MCF 10A (cell line): Measurements from ENCODE around the gene HOXA7. TPM values are rescaled to one million over a fixed set of nuclear protein-coding genes. Genes with fewer than 3 reads are reported as not detected.

Experiments
- BruUV-seq: library from RNA; stranded (reverse); fragments of 400-500 nt; replicated peaks from 2 replicates; lab custom pipeline; 2021; lab: Mats Ljungman, UMichigan
- CTCF ChIA-PET: fragments of 300-600 bp; sonication (Branson Sonifier 250); formaldehyde crosslinking; extraction: SDS; loops from one replicate; lab custom pipeline; 2021; ENCODE audit warnings: antibody characterized with exemption, inconsistent platforms; lab: Yijun Ruan, JAX
- POLR2A ChIA-PET: fragments of 300-600, 350-650 bp; sonication (Branson Sonifier 250); formaldehyde crosslinking; extraction: SDS; loops from one replicate; lab custom pipeline; 2020; ENCODE audit warnings: antibody characterized with exemption, inconsistent platforms; lab: Yijun Ruan, JAX
- DNase-seq: peaks from one replicate; pipeline ENCODE4 v3.0.0-alpha.2; 2018; ENCODE audit not compliant: unreplicated experiment
- H3K27ac Mint-ChIP-seq: one replicate; pipeline ENCODE4 v1.8.0; 2022; ENCODE audit warnings: mild to moderate bottlenecking, low read depth, mixed read lengths; ENCODE audit not compliant: unreplicated experiment
- H3K27me3 Mint-ChIP-seq: one replicate; pipeline ENCODE4 v1.8.0; 2022; ENCODE audit warnings: mixed read lengths; ENCODE audit not compliant: insufficient read depth, unreplicated experiment
- H3K36me3 Mint-ChIP-seq: one replicate; pipeline ENCODE4 v1.8.0; 2022; ENCODE audit warnings: mild to moderate bottlenecking, moderate library complexity, mixed read lengths; ENCODE audit not compliant: insufficient read depth, unreplicated experiment
- H3K4me1 Mint-ChIP-seq: one replicate; pipeline ENCODE4 v1.8.0; 2022; ENCODE audit warnings: mixed read lengths; ENCODE audit not compliant: insufficient read depth, unreplicated experiment
- H3K4me3 Mint-ChIP-seq: one replicate; pipeline ENCODE4 v1.8.0; 2022; ENCODE audit warnings: mild to moderate bottlenecking, moderate library complexity, mixed read lengths; ENCODE audit not compliant: unreplicated experiment
- H3K9me3 Mint-ChIP-seq: one replicate; pipeline ENCODE4 v1.8.0; 2022; ENCODE audit warnings: mixed read lengths; ENCODE audit not compliant: unreplicated experiment
- intact Hi-C: fragments of 100-400 bp; cut with micrococcal nuclease; formaldehyde crosslinking; loops from 2 replicates; pipeline ENCODE4 v1.14.1; 2022
- total RNA-seq: library from RNA; stranded (reverse); gene quantifications from 2 replicates; pipeline ENCODE4 v1.2.3, GENCODE V29; 2022
- TF ChIP-seq, protein P1 (sequence below): fragments of 200-600 bp; IDR thresholded peaks from one replicate; pipeline ENCODE4 v1.8.0; 2022; ENCODE audit warnings: antibody characterized with exemption, mild to moderate bottlenecking; ENCODE audit not compliant: unreplicated experiment

HOXA7 gene
- total RNA-seq, 1 experiment from 2014 or later = 0.44 TPM

DNA sequence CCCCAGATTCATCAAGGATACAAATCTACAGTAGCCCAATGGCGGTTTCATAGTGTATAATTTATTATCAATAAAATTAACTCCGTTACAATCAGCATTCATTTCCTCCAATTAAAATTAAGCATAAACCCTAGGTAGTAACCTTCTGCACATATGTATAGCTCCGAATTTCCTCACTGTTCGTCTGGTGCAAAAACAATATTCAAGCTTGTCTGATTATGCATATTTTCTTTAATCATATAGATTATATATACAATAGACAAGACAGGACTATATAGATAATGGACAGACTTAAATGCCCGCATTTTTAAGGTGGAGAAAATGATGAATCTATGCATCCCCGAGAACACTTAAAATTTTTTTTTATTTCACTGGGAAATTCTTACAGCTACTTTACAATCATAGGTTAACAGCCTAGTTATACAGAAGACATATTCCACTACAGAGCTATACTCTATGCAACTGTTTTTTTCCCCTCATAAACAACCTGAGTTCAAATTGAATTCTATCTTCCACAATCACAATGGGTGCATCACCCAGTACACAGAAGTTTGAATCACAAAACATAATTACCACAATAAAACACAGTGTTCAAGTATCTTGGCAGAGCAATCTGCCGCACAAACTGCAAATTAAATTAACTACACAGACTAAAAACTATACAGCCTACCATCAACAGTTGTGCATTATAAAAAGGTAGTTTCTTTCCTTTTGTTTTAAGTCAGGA is 6.2 kb upstream of the HOXA7 start:
- intact Hi-C loops = no loop called here
- no TSS peak for BruUV-seq
- H3K4me1 Mint-ChIP-seq = peaks cover 6% of the 10 kb centered on the region
- ChIA-PET POLR2A (interaction anchor here (0.6 to 5.1 kb wide), 23 partner anchors 9 to 964 kb away, joined by 3 to 65 read pairs (median 4); partner anchors contain the start of genes CBX3, HNRNPA2B1, HOXA1 and HOXA4), CTCF (interaction anchor here (0.6 to 3.5 kb wide), 22 partner anchors 9 to 1268 kb away, joined by 3 to 57 read pairs (median 6); partner anchors contain the start of genes HOXA3, HOXA5 and HOXA6)
- H3K4me3 Mint-ChIP-seq = peak overlapping the region; percentile 84
- peaks cover 15% of the 10 kb centered on the region for H3K36me3 Mint-ChIP-seq
- H3K27ac Mint-ChIP-seq = peak overlapping the region; percentile 76
- no peaks in the 10 kb centered on the region for H3K27me3 Mint-ChIP-seq
- H3K9me3 Mint-ChIP-seq = no peaks in the 10 kb centered on the region
- TF ChIP-seq, protein P1, sequence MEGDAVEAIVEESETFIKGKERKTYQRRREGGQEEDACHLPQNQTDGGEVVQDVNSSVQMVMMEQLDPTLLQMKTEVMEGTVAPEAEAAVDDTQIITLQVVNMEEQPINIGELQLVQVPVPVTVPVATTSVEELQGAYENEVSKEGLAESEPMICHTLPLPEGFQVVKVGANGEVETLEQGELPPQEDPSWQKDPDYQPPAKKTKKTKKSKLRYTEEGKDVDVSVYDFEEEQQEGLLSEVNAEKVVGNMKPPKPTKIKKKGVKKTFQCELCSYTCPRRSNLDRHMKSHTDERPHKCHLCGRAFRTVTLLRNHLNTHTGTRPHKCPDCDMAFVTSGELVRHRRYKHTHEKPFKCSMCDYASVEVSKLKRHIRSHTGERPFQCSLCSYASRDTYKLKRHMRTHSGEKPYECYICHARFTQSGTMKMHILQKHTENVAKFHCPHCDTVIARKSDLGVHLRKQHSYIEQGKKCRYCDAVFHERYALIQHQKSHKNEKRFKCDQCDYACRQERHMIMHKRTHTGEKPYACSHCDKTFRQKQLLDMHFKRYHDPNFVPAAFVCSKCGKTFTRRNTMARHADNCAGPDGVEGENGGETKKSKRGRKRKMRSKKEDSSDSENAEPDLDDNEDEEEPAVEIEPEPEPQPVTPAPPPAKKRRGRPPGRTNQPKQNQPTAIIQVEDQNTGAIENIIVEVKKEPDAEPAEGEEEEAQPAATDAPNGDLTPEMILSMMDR = no peak
- peak; percentile 31 for DNase-seq

DNA sequence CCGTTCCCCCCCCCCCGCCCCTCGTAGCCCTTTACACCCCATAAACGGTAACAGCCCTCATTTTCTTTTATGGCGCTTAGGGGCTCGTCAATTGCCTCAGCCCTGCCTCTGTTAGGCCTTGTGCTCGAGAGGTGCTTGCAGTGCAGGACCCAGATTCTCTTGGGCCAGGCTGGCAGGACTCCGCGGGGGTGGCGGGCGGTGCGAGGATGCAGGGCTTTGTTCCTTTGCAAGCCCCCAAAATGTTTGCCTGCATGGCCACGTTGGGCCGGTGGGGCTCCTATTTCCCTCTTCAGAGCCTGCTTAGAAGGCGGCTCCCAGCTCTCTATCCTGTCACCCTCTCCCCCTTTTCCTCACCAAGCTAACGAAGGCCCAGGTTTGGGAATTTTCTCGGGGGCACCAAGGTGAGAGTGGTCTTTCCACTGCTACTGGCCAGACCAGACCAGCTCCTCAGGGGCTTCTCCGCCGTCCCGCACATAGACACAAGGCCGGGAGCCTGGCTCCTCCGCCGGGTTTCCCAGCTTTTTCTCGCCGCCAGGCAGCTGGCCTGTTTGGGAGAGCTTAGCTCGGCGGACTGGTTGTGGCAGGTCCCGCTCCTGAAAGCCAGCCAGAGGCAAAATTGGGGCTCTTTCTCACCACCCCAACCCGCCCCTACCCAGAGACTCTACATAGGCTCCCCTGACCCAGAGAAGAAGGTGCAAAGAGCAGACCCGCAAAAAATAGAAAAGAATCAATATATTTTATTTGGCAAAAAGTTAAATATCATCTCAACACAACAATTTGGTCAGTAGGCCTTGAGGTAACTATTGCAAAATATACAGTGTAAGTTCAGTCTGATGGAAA is 5.5 kb upstream of the HOXA7 start:
- CTCF ChIA-PET = interaction anchor here (0.5 to 3.5 kb wide), 29 partner anchors 10 to 1267 kb away, joined by 3 to 57 read pairs (median 5); partner anchors contain the start of genes HOXA3, HOXA4, HOXA5 and HOXA6

DNA sequence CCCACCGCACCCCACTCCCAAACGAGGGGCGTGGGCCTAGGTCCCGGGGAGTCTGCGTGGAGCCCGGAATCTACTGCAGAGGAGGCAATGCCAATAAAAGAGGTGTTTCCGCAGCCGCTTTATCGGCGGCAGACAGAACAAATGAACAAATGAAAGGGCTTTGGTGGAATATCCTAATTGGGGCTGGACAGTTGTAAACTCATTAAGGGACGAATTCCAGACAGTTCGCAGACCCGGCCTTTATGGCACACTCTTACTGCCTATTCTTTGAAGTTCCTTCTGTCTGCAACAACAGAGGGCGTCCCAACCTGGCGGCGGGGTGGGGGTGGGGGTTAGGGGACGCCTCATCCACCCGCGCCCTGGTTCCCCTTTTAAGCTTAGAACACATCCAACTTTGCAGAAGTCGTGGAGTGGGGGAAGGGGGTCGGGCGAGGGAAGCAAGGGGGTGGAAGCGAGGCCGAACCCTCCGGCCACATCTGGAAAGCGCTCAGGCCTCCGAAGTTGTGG is 4.8 kb upstream of the HOXA7 start:
- ChIA-PET POLR2A (interaction anchor here (0.6 to 5.1 kb wide), 18 partner anchors 10 to 1210 kb away, joined by 3 to 65 read pairs (median 6); partner anchors contain the start of genes HOXA5 and HOXA6), CTCF (interaction anchor here (0.5 to 3.5 kb wide), 30 partner anchors 11 to 1356 kb away, joined by 3 to 57 read pairs (median 4); partner anchors contain the start of genes HOXA3, HOXA4 and HOXA6)
- no TSS peak for BruUV-seq
- no peaks in the 10 kb centered on the region for H3K9me3 Mint-ChIP-seq
- H3K27me3 Mint-ChIP-seq = no peaks in the 10 kb centered on the region
- TF ChIP-seq, protein P1 = no peak
- intact Hi-C loops = loop anchor here (1.0 kb wide), 4 partner anchors 11 to 792 kb away; no protein-coding TSS in a partner anchor
- H3K36me3 Mint-ChIP-seq = peaks cover 15% of the 10 kb centered on the region
- H3K27ac Mint-ChIP-seq = no peak overlapping the region
- H3K4me1 Mint-ChIP-seq = peaks cover 6% of the 10 kb centered on the region
- no peak for DNase-seq
- peak overlapping the region; percentile 84 for H3K4me3 Mint-ChIP-seq

More for the DNA sequence above, 5.5 kb upstream of the HOXA7 start:
- POLR2A ChIA-PET = interaction anchor here (0.6 to 5.1 kb wide), 22 partner anchors 10 to 963 kb away, joined by 3 to 65 read pairs (median 6); partner anchors contain the start of genes CBX3, HNRNPA2B1, HOXA1 and HOXA4
- Mint-ChIP-seq H3K36me3 (peaks cover 15% of the 10 kb centered on the region), H3K9me3 (no peaks in the 10 kb centered on the region), H3K4me3 (peak overlapping the region; percentile 84), H3K27me3 (no peaks in the 10 kb centered on the region), H3K4me1 (peaks cover 6% of the 10 kb centered on the region), H3K27ac (peak overlapping the region; percentile 76)
- intact Hi-C loops = loop anchor here (1.0 kb wide), 4 partner anchors 12 to 793 kb away; no protein-coding TSS in a partner anchor
- no TSS peak for BruUV-seq
- TF ChIP-seq, protein P1 = no peak
- peak; percentile 39 for DNase-seq
